Measurements from ENCODE around the gene MICALL1.
"Not testable (repeated sequence)": the region's sequence is repeated elsewhere in the genome, so short reads cannot be mapped to it uniquely, and the experiment has no call there.

MICALL1 gene

DNA sequence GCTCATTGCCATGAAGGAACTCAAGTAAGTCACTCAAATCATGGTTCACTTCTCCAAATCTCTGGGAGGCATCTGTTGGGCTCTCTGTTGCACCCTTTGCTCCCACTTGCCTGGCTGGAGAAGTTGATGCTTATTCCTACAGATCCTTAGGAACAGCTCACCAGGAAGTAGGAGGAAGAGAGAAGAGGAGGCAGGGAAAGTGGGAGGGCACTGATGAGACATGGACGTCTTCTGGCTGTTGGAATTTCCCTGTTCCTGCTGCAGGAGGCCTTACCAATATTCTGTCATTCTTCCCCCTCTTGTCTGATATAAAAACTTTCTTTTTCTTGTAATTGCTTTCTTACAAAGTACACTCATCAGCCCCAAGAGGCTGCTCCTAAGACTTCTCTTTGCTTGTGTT lies 61.0 kb downstream of the MICALL1 start:
- DNase-seq, result no peak

- DNase-seq, result no peak
These were observed 61.7 kb downstream of the MICALL1 start for GRCh38 chr22:37967637-37968451.

GRCh38 chr22:37968452-37969251 lies 62.6 kb downstream of the MICALL1 start:
- DNase-seq, result no peak

DNA sequence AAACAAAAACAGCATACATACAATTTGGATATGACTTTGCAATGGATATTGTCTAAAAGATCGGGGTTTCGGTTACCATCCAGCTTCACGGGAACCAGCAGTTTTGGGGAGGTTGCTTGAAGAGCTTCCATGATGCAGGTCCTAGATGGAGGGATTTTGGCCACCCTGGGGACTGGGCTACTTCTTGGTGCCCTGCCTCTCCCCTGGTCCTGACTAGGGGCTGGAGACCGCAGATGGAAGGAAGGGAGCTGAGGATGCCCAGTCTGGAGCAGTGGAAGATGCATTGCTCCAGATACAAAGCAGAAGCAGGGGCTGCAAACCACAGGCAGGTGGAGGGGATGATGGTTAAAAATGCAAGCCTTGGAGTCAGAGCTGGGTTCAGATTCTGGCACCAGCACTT lies 64.8 kb downstream of the MICALL1 start:
- no peak for DNase-seq

DNA sequence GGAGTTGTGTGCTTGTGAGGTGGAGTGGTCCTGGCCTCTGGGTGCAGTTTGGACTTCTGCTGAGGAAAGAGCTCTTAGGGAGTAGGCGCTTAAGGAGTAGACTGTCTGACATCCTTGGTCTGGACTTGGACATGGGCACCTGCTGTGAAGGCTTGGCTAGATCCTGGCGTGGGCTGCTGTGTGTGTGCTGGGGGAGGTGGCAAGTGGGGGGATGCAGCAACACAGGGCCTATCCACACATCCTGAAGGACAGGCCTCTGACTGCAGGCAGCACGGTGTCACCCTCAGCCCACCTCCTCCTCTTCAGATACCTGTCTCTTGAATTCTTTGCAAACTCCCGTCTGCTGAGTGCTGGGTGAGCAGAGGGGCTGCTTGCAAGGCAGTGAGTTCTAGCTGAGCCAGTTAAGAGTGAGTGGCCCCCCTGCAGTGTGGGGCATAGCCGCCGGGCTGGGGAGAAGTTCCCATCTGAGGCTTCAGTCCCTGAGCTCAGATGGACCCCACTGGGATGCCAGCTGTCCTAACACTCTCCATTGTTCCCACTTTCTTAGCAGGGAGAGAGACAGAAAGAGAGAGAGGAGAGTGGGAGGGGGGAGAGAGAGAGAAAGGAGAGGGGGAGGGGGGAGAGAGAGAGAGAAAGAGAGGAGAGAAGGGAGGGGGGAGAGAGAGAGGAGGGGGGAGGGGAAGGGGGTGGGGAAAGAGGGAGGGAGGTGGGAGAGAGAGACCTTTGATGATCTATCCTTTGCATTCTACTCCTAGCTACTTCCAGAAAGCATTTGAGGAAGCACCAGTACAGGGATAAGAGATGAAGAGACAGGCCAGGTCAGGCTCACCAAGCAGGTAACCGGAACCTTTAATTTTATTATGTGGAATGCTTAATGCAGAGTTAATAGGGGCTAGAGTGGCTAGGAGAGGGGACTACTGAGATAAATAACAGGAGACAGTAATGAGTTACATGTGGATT lies 65.7 kb downstream of the MICALL1 start:
- no peak for DNase-seq

DNA sequence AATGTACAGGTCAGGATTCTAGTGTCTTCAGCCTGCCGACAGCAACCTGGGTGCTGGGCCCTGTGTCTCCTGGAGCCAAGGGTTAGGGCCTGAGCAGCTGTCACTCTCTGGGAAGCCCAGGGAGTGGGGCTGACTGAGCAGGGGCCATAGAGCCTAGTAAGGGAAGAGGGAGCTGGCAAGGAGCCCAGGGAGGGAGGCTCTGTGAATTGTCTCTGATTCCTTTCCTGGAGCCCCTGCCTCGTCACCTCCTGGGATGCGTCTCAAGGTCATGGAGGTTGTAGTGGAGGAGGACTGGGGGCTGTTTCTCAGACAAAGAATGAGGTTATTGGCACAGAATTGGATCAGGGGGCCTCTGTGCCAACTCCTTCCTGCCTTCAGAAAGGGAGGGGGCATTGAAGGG lies 66.4 kb downstream of the MICALL1 start:
- DNase-seq, result no peak

DNA sequence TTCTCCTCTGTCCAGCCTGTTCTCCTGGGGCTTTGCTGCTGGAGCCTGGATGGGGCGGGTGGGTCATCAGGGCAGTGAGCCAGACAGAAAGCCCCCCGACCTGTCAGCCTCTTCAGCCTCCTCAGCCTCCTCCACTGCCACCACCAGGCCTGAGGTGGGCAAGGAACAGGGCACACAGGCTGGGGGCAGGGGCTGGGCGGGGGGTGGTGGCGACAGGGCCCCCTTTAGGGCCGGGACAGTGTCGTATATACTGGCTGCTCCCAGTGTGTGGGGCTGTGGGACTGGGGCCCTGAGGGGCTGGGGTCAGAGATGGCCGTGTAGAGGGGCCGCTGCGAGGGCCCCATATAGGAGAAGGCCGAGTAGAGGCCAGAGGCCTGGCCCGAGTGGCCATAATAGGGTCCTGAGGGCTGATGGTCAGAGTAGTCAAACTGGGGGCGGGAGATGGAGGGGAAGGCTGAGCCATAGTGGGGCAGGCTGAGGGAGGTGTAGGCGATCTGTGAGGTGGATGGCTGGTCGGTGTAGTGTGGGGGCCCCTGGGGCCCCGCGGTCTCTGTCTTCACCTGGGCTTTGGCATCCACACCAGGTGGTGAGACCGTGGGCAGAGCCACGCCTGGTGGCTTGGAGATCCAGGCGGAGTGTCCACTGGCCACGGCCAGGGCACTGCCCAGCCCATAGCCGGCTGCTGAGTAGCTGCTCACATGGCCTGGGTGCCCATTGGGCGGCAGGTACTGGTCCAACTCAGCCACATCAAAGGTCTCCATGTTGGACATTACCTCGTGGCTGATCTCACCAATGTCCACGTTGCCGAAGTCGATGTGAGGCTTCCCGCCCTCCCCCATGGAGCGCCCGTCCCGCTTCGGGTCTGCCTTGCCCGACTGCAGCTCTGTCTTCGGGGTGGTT lies 67.4 kb downstream of the MICALL1 start:
- no peak for DNase-seq

GRCh38 chr22:37975153-37975552 lies 69.1 kb downstream of the MICALL1 start:
- DNase-seq, result no peak

DNA sequence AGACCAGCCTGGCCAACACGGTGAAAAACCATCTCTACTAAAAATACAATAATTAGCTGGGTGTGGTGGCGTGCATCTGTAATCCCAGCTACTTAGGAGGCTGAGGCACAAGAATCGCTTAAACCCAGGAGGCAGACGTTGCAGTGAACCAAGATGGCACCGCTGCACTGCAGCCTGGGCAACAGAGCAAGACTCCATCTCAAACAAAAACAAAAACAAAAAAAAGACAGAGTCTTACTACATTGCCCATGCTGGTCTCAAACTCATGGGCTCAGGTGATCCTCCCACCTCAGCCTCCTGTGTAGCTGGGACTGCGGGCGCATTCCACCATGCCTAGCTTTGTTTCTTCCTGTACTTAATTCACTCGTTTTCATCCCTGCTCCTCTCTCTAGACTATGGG lies 69.9 kb downstream of the MICALL1 start:
- DNase-seq, result not testable (repeated sequence)

DNA sequence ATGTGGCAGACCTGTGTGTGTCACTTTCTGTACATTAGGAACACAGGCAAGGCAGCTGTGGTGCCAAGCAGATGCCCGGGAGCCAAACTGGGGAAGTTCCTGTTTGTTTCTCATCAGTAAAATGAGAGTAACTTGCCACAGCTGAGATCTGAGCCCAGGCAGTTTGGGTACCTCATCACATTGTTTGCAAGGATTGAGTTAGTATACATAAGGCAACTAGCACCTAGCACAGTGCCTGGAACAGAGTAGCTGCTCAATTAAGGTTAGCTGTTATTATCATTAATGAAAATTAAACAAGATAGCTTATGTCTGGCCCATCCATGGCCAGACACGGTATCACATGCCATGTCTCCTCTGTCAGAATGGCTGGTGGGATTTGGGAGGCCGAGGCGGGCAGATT lies 70.5 kb downstream of the MICALL1 start:
- no peak for DNase-seq

GRCh38 chr22:37979782-37980181 lies 73.7 kb downstream of the MICALL1 start:
- no peak for DNase-seq

DNA sequence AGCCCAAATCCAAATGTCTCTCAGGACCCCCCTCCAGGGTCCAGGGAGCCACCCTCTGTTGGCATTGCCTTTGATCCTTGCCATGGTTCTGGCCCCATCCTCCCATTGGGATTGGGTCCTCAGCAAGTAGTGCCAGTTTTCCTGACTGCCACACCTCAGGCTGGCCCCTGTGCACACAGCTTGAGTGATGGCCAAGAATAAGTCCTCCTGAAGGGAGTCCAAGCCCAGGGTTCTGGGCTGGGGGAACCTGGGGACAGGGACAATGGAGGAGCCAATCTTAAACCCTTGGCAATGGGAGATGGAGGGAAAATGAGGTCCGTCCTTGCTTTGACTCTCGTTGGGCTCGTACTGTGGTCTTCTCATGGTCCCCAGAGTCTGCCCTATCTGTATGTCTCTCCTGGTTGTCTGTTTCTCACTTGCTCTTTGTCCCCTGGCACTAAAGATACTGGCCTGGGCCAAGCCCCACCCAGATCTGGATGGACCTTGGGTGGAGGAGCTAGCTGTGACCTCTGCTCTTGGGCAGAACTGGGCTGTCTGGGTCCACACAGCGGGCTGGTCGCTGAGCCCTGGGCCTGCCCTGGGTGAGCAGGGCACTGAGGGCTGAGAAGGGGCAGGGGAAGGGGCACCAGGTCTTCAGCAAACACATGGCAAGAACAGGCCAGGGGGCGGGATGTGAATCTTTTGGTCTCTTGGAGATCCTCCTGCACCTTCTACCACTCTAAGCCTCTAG lies 75.3 kb downstream of the MICALL1 start:
- DNase-seq, result no peak

- no peak for DNase-seq
These were observed 76.2 kb downstream of the MICALL1 start for GRCh38 chr22:37982151-37982785.

GRCh38 chr22:37982938-37983859 lies 77.1 kb downstream of the MICALL1 start:
- no peak for DNase-seq

DNA sequence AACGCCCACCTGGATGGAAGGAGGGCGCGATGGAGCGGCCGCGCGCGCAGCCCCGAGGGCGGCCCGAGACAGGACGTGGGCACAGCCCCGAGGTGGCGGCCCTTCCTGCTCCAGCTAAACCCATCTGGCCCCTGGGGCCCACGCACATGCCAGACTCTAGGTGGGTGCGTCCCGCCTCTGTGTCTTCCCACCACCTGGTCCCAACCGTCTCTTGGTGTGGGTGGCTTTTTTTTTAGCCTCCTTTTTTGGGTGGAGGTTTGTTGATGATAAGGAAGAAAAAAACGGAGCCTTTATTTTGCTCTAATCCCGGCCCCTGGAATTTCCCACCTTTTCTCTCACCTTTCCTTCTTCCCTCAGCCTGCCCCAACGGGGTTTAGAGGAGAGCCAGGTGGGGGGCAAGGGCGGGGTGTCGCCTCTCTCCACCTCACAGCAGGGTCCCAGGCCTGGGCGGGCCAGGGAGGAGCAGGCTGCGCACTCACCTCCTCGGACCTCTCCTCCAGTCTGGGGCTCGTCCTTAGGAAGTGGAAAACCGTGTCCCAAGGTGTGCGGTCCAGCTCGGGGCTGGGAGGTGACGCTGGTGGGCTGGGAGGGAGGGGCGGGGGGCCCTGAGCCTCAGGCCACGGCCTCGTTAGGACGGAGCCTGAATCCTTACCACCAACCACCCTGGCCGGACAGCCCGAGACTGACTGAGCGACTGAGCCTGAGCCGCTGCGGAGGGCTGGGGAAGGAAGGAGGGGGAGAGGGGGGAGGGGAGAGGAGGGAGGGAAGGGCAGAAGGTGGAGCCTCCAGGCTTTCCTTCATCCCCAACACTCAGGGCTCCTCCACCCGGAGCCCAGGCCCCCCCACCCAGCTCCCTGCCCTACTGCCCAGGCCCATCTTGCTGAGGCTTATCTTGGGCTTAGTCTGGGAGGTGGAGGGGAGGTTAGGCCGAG lies 78.0 kb downstream of the MICALL1 start, which contains the start of gene SOX10:
TSS of gene SOX10 (minus strand) at position 696 of the 932 bp plus-strand sequence. CDS start 771 bp downstream, outside the sequence.
- no peak for DNase-seq

DNA sequence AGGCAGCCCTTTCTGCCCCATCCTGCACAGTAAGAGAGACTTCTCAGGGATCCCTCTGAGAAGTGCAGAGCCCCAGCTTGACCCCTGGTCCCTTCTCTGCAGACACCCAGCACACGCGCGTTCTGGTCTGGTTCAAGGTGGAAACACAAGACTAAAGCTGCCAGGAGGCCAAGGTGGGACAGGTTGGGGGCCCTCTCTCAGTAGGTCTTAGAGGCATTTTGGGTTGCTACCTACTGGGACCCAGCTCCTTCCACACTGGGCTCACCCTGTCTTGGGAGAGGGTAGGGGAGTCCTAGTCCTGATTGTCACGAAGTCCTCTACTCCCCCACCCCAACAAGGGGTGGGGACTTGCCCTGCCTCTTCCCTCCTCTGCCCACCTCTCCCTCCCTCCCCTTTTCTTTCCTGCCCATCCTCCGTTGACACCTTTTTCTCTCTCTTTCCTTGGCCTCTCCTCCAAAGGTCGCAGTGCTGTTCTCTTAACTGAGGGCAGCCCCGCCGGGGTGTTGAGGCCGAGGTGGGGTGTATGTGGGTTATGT lies 79.0 kb downstream of the MICALL1 start:
- DNase-seq, result no peak

- DNase-seq, result no peak
These were observed 79.7 kb downstream of the MICALL1 start for GRCh38 chr22:37985751-37986281.

- no peak for DNase-seq
These were observed 80.3 kb downstream of the MICALL1 start for GRCh38 chr22:37986371-37986770.

Measured in NCI-H1436 treated with DMSO at 0.1 percent for 48 hours (cell line).